HG02840 (cell line): ENCODE results near the gene CAST.
A peak's percentile ranks its signal among the peaks of the same experiment; 100 is the strongest.

Source experiments
- ATAC-seq: cut with Tn5 transposase; IDR thresholded peaks from one replicate; pipeline ENCODE4 v1.9.1; 2021; ENCODE audit warnings: mild to moderate bottlenecking, moderate library complexity, moderate number of reproducible peaks; ENCODE audit not compliant: unreplicated experiment, low FRiP score

The CAST gene

GRCh38 chr5:96668725-96669124, 6.5 kb downstream of the CAST start:
- ATAC-seq: no peak

GRCh38 chr5:96669909-96670308, 7.7 kb downstream of the CAST start:
- no peak for ATAC-seq

- ATAC-seq: no peak
Observed at GRCh38 chr5:96671441-96671840, 9.3 kb downstream of the CAST start.

- ATAC-seq: no peak
Observed at GRCh38 chr5:96673127-96673526, 11.0 kb downstream of the CAST start.

GRCh38 chr5:96675882-96676281, 13.7 kb downstream of the CAST start:
- ATAC-seq: no peak

GRCh38 chr5:96677496-96677895, 15.3 kb downstream of the CAST start:
- no peak for ATAC-seq

GRCh38 chr5:96679293-96679692, 17.1 kb downstream of the CAST start:
- no peak for ATAC-seq

- ATAC-seq: no peak
Observed at GRCh38 chr5:96680759-96681470, 18.7 kb downstream of the CAST start.

GRCh38 chr5:96683392-96683791, 21.2 kb downstream of the CAST start:
- ATAC-seq: no peak

GRCh38 chr5:96683810-96684209, 21.6 kb downstream of the CAST start:
- ATAC-seq: no peak

- ATAC-seq: no peak
Observed at GRCh38 chr5:96687080-96687479, 24.9 kb downstream of the CAST start.

- no peak for ATAC-seq
Observed at GRCh38 chr5:96687812-96688453, 25.8 kb downstream of the CAST start.

- no peak for ATAC-seq
Observed at GRCh38 chr5:96690861-96691260, 28.7 kb downstream of the CAST start.

GRCh38 chr5:96691503-96692303, 29.5 kb downstream of the CAST start:
- ATAC-seq: no peak

GRCh38 chr5:96692441-96692840, 30.3 kb downstream of the CAST start:
- ATAC-seq: no peak

- ATAC-seq: no peak
Observed at GRCh38 chr5:96699186-96699820, 37.1 kb downstream of the CAST start.

- peak; percentile 47 for ATAC-seq
Observed at GRCh38 chr5:96702503-96703383, 40.6 kb downstream of the CAST start.

GRCh38 chr5:96703384-96703920, 41.3 kb downstream of the CAST start:
- ATAC-seq: peak; percentile 73

- no peak for ATAC-seq
Observed at GRCh38 chr5:96703995-96704394, 41.8 kb downstream of the CAST start.
